SU-DHL-6 (cell line): Measurements from ENCODE around the gene SLC35E4.

Source experiments
- CTCF ChIP-seq: fragments of 200-600 bp; sonication (generic); IDR thresholded peaks from one replicate; pipeline ENCODE4 v1.5.1; 2017; ENCODE audit warnings: antibody characterized with exemption, mild to moderate bottlenecking, low read length, moderate library complexity; ENCODE audit not compliant: insufficient read depth, poor library complexity, severe bottlenecking
- EZH2phosphoT487 ChIP-seq: fragments of 200-600 bp; sonication (generic), shearing (Covaris generic); conservative IDR thresholded peaks from 2 replicates; pipeline ENCODE4 v1.6.1; 2018; ENCODE audit warnings: mild to moderate bottlenecking, antibody characterized with exemption, low read length, moderate library complexity, mixed read lengths

GRCh38 chr22:30596886-30597285, 38.7 kb upstream of the SLC35E4 start:
- TF ChIP-seq CTCF (no peak), EZH2phosphoT487 (no peak)
